NCI-H1092 (cell line): ENCODE data around the gene HES6.

Experiments
- DNase-seq: peaks from one replicate; lab custom pipeline; 2025; lab: John Stamatoyannopoulos, UW

The HES6 gene

GRCh38 chr2:238233625-238234024 lies 6.2 kb downstream of the HES6 start:
- DNase-seq: no peak

- DNase-seq: no peak
These were observed 8.0 kb downstream of the HES6 start for GRCh38 chr2:238231809-238232208.

GRCh38 chr2:238231251-238231793 lies 8.5 kb downstream of the HES6 start:
- no peak for DNase-seq

GRCh38 chr2:238230699-238231098 lies 9.1 kb downstream of the HES6 start:
- no peak for DNase-seq

- no peak for DNase-seq
These were observed 11.1 kb downstream of the HES6 start for GRCh38 chr2:238228700-238229099.

GRCh38 chr2:238227587-238228032 lies 12.2 kb downstream of the HES6 start:
- no peak for DNase-seq

- no peak for DNase-seq
These were observed 12.9 kb downstream of the HES6 start for GRCh38 chr2:238226698-238227586.

- DNase-seq: no peak
These were observed 13.7 kb downstream of the HES6 start for GRCh38 chr2:238225911-238226697.

- no peak for DNase-seq
These were observed 14.7 kb downstream of the HES6 start for GRCh38 chr2:238225121-238225520.

- no peak for DNase-seq
These were observed 15.3 kb downstream of the HES6 start for GRCh38 chr2:238224356-238225035.

- no peak for DNase-seq
These were observed 18.8 kb downstream of the HES6 start for GRCh38 chr2:238220892-238221521.

- no peak for DNase-seq
These were observed 19.5 kb downstream of the HES6 start for GRCh38 chr2:238220274-238220891.

GRCh38 chr2:238216651-238217184 lies 23.1 kb downstream of the HES6 start:
- no peak for DNase-seq

- no peak for DNase-seq
These were observed 32.8 kb downstream of the HES6 start for GRCh38 chr2:238207006-238207405.

GRCh38 chr2:238203973-238204683 lies 35.7 kb downstream of the HES6 start:
- no peak for DNase-seq

GRCh38 chr2:238203094-238203972 lies 36.5 kb downstream of the HES6 start, which contains the start of gene ILKAP:
Gene ILKAP, minus strand, starts transcription at chr2:238203695. Its CDS starts 142 bp downstream, at chr2:238203553.
- peak; percentile 72 for DNase-seq

- DNase-seq: no peak
These were observed 37.3 kb downstream of the HES6 start for GRCh38 chr2:238202326-238203093.

GRCh38 chr2:238190445-238190844 lies 49.4 kb downstream of the HES6 start:
- no peak for DNase-seq
